GM19467 (cell line): ENCODE measurements around the gene PHETA2.

Experiments
- ATAC-seq: cut with Tn5 transposase; IDR thresholded peaks from one replicate; pipeline ENCODE4 v1.9.1; 2021; ENCODE audit warnings: mild to moderate bottlenecking, moderate library complexity; ENCODE audit not compliant: unreplicated experiment

The PHETA2 gene, protein sequence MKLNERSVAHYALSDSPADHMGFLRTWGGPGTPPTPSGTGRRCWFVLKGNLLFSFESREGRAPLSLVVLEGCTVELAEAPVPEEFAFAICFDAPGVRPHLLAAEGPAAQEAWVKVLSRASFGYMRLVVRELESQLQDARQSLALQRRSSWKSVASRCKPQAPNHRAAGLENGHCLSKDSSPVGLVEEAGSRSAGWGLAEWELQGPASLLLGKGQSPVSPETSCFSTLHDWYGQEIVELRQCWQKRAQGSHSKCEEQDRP

DNA sequence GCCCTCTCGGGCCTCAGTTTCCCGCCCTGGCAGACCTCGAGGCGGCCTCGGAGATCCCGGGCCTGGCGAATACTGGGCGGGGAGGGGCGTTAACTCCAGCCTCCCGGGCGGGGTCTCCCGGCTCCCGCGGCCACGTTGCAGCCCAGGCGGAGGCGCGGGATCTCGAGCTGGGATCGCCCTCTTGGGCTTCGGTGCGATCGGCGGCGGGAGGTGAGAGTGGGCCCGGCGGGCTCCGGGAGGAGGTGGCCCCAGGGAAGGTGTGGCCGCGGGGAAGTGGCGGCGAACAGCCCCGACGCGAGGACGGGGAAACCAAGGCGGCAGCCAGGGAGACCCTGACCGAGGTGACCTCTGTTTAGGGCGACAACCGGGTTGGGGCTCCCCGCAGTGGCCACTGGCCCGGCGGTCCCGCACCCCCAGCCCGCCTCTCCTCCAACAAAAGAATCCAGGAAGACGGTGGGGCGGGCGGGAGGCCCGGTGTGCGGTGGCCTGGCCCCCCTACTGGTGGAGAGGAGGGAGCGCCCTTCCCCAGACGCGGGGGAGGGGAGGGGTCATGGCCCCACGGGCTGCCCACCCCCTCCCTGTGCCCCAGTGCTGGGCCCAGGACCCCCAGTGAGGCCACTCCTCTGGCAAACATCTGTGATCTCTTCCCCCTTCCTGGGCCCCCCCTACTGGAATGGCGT lies at the start of gene PHETA2:
Gene PHETA2, plus strand, starts transcription at position 117 of the 680 bp plus-strand sequence. CDS start 3,046 bp downstream, outside the sequence.
- no peak for ATAC-seq

DNA sequence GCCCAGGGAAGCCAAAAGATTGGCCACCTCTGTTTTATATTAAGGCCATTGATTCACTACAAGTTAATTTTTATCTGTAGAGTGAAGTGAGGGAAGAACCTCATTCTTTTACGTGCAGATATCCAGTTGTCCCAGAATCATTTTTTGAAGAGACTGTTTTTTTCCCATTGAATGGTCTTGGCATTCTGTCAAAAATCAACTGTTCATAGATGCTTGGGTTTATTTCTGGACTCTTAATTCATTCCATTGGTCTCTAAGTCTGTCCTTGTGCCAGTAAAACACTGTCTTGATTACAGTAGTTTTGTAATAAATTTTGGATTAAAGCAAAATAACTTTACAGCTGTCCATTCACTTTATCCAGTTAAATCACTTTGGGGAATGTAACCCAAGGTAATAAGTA lies 48.6 kb upstream of the PHETA2 start:
- no peak for ATAC-seq

DNA sequence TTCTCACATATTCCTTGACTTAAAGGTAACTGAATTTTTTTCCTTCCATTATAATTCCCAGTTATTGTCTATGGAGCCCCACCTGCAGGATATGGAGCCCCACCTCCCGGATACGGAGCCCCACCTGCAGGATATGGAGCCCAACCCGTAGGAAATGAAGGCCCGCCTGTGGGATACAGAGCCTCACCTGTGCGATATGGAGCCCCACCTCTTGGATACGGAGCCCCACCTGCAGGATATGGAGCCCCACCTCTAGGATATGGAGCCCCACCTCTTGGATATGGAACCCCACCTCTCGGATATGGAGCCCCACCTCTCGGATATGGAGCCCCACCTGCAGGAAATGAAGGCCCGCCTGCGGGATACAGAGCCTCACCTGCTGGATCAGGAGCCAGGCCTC lies 47.3 kb upstream of the PHETA2 start:
- ATAC-seq = no peak

DNA sequence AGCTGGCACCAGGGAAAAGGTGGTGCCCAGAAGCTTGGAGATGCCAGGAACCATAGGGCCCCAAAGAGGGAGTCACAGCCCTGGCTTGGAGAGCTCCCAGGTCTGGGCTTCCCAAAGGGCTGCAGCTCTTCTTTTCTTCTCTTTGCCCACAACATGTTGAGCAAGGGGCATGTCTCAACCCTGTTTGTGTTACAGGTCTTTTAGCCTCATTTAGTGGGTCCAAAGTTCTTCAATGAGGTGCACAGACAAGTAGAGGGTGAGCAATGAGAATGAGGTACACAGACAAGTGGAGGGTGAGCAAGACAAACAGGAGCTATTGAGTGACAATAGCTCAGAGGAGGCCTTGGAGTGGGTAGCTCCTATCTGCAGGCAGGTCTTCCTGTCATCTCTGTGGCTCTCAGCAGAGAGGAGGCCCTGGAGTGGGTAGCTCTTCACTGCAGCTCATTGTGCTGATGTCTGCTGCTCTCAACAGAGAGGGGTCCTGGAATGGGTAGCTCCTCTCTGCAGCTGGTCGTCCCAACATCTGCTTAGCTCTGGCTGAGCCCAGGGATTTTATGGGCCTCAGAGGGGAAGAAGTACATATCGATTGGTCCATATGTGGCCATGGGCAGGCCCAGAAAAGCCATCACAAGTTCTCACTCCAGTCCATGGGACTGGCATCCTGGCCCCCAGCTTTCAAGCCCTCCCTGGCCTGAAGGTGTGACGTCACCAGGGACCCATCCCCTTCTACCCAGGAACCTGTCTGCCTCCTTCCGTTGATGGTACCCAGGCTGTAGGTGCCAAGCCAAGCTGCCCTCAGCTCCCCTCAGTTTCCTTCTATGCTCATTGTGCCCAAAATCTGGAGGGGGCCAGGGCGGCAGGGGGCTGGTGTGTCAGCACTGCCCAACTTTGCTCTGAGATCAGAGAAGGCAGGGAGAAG lies 40.5 kb upstream of the PHETA2 start:
- ATAC-seq = no peak

DNA sequence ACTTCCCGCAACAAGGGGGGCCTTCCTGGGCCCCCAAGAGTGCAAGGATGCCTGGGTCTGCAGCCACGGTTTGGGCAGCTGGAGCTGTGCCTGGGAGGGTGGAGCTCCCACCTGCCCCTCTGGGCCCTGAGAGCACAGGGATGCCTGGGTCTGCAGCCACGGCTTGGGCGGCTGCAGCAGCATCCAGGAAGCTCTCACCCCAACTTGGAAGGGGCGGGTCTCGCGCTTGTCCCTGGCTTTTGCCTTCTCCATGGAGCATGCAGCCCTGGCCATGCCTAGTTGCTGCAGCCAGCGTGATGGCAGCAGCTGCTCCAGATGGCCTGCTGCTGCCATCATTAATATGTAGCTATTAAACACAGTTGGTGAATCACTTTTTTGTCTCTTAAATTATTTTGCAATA lies 38.8 kb upstream of the PHETA2 start:
- ATAC-seq = no peak

DNA sequence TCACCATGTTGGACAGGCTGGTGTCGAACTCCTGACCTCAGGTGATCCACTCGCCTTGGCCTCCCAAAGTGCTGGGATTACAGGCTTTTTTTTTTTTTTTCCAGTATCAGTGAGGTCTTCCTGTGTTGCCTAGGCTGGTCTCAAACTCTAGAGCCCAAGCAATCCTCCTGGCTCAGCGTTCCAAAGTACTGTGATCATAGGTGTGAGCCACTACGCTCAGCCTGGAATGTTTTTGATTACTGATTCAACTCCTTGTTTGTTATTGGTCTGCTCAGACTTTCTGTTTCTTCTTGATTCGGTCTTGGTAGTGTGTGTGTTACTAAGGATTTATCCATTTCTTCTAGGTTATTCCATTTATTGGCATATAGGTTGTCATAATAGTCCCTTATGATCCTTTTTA lies 34.8 kb upstream of the PHETA2 start:
- no peak for ATAC-seq

DNA sequence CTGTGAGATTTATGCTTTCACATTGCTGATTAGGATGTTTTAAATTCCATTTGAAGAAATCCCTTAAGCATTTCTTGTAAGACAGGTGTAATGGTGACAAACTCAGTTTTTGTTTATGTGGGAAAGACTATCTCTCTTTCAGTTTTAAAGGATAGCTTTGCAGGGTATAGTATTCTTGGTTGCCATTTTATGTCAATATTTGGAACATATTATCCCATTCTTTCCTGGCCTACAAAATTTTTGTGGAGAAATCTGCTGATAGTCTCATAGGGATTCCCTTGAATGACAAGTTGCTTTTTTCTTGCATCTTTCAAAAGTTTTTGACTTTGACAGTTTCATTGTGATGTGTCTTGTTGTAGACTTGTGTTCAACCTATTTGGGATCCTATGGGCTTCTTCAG lies 32.3 kb upstream of the PHETA2 start:
- ATAC-seq = no peak

DNA sequence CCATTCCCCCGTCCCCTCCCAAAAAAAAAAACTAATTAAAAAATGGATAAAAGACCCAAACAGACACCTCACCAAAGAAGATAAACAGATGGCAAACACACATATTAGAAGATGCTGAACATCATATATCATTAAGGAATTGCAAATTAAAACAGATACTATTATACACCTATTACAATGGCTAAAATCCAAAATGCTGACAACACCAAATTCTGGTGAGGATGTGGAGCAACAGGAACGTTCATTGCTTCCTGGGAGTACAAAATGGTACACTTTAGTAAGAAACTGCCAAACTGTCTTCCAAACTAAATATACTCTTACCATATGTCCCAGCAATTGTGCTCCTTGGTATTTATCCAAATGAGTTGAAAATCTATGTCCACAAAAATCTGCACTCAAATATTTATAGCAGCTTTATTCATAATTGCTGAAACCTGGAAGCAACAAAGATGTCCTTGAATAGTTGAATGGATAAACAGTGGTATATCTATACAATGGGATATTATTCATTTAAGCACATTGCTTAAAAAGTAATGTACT lies 23.3 kb upstream of the PHETA2 start:
- no peak for ATAC-seq

DNA sequence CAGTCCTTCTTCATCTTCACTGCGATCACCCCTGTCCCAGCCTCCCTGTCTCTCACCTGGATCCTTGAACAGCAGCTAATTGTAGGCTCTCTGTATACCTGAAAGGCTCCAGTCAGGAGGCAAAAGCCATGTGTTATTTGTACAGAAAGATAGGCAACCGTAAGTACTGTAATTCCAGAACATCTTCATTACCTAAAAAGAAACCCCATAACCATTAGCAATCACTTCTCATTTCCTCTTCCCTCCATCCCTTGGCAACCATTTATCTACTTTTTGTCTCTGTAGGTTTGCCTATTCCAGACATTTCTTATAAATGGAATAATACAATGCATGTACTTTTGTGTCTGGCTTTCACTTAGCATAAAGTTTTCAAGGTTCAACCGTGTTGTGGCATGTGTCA lies 21.3 kb upstream of the PHETA2 start:
- ATAC-seq = no peak

DNA sequence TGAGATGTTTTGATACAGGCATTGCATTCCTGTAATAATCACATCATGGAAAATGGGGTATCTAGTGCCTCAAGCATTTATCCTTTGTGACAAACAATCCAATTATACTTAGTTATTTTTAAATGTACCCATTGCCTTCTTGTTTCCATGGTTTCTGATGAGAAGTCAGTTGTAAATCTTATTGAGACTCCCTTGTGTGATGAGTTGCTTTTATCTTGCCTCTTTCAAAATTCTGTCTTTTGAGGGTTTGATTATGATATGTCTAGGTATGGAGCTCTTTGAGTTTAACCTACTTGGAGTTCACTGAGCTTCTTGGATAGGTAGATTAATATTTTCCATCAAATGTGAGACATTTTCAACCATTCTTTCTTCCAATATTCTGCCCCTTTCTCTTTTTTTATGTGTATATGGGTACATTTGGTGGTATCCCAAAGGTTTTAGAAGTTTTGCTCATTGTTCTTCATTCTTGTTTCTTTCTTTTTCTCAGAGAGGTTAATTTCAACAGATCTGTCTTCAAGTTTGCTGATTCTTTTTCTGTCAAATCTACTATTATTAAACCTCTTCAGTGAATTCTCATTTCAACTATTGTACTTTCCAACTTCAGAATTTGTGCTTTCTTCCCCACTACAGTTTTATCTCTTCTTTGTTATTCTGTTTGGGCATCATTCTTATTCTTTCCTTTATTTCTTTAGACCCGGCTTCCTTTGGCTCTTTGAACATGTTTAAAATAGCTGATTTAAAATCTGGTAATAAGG lies 17.1 kb upstream of the PHETA2 start:
- ATAC-seq = no peak

DNA sequence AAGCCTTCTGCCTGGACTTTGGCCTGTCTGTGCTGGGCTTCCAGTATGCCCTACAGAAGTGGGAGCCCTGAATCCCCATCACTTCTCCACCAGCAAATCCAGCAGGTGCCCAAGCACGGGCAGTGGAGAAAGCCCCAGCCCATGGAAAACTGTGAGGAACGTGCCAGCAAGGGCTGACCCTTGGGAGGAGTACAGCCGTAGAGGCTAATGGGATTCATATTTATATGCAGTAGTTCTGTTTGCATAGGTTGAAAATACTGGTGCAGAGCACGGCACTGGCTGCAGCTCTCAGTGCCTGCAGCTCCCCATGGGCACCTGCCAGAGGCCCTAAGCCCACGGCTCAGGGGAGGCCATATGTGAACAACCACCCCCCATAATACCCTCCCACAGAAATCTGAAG lies 13.6 kb upstream of the PHETA2 start:
- no peak for ATAC-seq

DNA sequence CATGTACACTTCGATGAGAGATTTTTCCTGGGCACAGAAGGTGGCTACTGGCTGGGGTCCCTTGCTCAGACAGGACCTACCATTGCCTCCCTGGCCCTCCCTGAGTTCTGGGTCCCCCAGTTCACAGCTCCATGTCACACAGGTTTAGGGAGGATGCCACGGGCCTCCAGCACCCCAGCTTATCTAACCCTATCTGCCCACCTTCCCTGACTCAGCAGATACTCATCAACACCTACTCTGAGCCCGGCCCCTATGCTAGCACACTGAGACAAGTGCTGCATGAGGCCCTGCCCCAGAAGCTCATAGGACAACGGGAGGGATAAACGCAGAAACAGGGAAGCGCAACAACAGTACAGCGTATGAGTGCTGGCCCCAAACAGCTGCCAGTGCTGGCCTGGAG lies 13.0 kb upstream of the PHETA2 start:
- ATAC-seq = no peak

DNA sequence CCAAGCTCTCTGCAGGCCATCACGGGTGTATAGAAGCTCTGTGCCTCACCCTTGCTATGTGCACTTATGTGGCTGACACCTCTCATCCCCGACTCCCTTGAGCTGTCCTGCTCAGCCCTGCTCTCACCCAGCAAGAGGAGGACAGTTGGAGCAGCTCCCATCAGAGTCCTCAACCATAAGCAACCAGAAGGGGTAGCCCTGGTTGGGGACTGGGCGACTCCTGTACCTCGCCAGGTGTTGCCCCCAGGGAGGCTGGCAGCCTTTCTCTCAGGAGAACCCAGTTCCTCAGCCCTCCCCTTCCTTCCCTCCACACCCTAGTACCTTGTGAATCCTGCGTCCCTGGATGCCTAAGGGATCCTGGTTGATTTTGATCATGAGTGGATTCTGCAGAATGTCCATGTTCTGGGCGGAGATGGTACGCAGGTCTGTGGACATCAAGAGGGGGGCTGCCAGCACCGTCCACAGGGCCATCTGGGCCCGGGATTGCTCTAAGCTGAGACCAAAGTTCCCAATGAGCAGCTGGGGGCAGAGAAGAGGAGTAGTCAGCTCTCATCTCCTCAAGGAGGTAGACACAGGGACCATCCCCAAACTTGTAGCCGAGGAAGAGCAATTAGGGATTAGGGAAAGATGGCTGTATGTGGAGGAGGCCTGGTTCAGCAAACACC lies 11.4 kb upstream of the PHETA2 start:
- no peak for ATAC-seq

DNA sequence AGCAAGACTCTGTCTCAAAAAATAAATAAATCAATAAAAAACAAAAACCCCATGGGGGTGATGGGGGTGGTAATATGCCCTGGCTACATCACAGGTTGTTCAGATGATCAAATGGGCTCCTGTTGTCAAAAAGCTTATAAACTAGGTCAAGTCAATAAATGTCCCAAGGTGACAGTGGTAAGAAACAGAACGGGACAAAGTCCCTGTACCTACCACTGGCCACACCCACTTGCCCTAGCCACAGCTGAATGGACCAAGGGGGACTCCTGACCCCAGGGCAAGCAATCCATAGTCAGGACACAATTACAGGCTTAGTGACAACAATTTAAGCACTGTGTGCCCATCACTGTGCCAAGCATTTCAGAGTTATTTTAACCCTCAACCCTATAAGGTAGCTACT lies 9.4 kb upstream of the PHETA2 start:
- no peak for ATAC-seq

DNA sequence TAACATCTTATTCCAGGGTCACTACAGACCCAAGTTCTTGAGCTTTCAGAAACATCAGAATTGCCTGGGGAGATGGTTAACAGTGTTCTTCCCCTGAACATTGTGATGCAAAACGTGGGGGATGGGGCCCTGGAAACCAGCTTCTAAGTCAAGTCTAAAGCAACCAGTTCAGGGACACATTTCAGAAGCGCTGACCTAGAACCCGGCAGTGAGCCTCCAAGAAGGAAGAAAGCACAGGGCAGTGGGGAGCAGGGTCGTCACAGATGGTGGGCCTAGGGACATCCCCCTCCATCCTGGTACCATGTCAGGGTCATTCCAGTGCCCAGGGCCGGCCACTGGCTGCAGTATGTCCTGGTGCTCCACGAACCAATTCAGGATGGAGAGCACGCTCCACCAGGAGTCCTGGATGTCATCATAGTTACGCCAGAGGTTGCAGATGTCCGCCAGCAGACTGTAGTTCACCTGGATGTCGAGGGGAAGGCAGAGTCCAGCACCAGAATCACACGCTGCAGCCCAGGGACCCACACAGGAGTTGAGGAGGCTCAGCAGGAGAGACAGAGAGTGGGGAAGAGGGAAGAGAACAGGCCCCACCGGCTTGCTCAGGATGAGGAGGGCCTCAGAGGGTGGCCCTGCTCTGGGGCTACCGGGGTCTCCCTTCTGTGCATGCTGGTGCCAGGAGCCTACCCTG lies 8.5 kb upstream of the PHETA2 start:
- no peak for ATAC-seq

DNA sequence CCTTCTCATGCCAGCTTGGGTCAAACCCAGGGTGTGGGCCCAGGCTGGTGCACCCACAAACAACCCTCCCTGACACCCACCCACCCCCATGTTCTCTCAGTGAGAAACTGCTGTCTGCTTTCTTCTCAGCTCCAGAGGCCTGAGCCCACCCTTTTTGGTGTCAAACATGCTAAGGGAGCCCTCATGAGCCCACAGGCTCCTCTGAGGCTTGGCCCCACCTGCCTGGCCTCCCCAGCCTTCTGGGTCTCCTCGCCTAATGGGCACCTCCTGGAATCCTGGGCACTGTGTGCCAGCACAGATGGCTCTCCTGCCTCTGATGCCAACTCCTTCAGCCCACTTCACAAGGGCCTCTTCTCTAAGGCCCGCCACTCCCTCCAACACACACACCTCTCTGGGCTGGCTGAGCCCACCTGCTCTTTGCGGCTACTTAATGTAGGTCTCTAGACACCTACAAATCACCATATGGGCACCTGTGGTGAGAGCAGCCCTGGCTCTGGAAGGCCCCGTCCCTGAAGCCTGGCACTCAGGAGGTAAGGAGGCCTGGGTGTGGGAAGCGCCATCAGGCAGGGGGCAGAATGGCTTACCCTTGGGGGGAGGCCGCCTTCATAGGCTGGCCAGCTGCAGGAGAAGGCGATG lies 7.8 kb upstream of the PHETA2 start:
- no peak for ATAC-seq

DNA sequence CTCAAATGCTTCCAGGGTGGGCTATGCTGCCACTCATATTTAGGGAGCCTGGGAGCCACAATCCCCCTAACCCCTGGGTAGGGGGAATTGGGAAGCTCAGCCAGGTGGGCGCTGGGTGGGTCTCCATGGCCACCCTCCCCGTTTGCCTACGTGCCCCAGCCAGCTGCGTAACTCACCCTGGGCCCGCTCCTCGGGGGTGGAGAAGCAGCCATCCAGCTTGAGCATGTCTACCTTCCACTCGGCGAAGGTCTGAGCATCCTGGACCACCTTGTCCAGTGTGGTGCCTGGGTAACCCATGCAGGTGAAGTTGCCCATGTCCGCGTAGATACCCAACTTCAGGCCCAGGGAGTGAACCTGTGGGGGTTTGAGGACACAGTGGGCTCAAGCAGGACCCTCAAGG lies 7.1 kb upstream of the PHETA2 start:
- no peak for ATAC-seq

DNA sequence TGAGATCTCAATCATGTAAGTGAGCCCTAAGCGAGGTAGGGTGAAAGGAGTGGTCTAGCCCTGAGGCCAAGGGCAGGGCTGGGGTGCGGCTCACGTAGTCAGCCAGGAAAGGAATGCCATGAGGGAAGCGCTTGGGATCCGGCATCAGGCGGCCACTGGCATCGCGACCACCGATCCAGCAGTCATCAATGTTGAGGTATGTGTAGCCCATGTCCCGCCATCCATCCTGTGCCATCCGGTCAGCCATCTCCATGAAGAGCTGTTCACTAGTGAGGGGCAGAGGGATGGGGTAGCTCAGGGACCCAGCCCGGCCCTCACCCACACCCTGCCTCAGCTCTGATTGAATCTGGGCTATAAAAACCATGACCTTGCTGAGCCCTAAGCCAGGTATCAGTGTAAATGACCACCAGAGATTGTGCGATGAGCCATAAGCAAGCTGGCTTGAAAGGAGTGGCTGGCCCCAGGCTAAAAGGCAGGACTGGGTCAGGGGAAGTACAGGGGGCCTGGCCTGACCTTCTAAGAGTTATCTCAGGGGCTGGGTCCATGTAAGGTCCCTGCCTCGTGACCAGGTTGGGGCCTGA lies 6.3 kb upstream of the PHETA2 start:
- ATAC-seq = no peak

DNA sequence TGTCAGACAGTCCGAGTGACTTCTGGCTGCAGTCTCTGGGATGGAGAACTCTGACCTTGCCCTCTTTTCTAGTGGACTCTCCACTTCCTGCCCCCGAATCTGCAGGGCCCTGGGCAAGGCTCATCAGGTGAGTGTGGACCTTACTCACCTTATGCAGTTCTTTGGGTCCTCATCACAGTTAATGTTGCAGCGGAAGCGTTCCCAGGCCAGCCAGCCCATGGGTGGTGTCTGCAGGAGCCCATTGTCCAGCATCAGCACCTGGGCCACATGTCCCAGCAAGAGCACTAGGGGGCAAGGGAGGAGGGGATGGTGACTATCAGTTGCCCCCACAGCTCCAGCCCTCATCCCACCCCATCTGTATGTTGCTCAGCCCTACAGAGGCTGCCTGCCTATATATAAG lies 5.8 kb upstream of the PHETA2 start:
- ATAC-seq = no peak
